Body of pancreas (tissue), 4 donors: Measurements from ENCODE around the gene SECTM1.

Experiments used
- CTCF ChIP-seq, 7 experiments: fragments of 450-650 bp in 4 of 7; fragments of 200-600 bp in 3 of 7; sonication (generic) in 3 of 7; IDR thresholded peaks; one replicate each; pipeline ENCODE4 v1.5.1; 2016 to 2019; ENCODE audit warnings: antibody characterized with exemption in 7 of 7
- POLR2A ChIP-seq, 3 donors: fragments of 450-650 bp; IDR thresholded peaks; one replicate each; pipeline ENCODE4 v1.6.1; 2016; ENCODE audit warnings: antibody characterized with exemption in 3 of 3, mild to moderate bottlenecking in 2 of 3

- TF ChIP-seq CTCF (IDR thresholded peaks at IDR 0.05): no peak
- TF ChIP-seq POLR2A (IDR thresholded peaks at IDR 0.05): peak in 1 of 3 donors; percentile 12
Observed at GRCh38 chr17:82278786-82279391, 54.7 kb downstream of the SECTM1 start.
